GM21360 (cell line): Measurements from ENCODE around the gene RARA.

Experiments used
- ATAC-seq: cut with Tn5 transposase; IDR thresholded peaks from one replicate; pipeline ENCODE4 v1.9.1; 2021; ENCODE audit warnings: mild to moderate bottlenecking, moderate library complexity; ENCODE audit not compliant: unreplicated experiment

Gene RARA

GRCh38 chr17:40309031-40309948 is at the start of gene RARA:
TSS of gene RARA (plus strand) at chr17:40309180. CDS start at chr17:40331219, 22,039 bp downstream.
- ATAC-seq = no peak

- ATAC-seq = no peak
Measured at GRCh38 chr17:40259505-40259904, 49.5 kb upstream of the RARA start.

GRCh38 chr17:40260528-40260927 is 48.5 kb upstream of the RARA start:
- ATAC-seq = no peak

- ATAC-seq = no peak
Measured at GRCh38 chr17:40264458-40265185, 44.4 kb upstream of the RARA start.

GRCh38 chr17:40265337-40265736 is 43.6 kb upstream of the RARA start:
- no peak for ATAC-seq

- no peak for ATAC-seq
Measured at GRCh38 chr17:40266882-40267281, 42.1 kb upstream of the RARA start.

- no peak for ATAC-seq
Measured at GRCh38 chr17:40268141-40268712, 40.8 kb upstream of the RARA start.

GRCh38 chr17:40278414-40278813 is 30.6 kb upstream of the RARA start:
- ATAC-seq = no peak

- no peak for ATAC-seq
Measured at GRCh38 chr17:40279402-40279801, 29.6 kb upstream of the RARA start.

GRCh38 chr17:40281663-40282062 is 27.3 kb upstream of the RARA start:
- ATAC-seq = no peak

GRCh38 chr17:40283662-40284061 is 25.3 kb upstream of the RARA start:
- ATAC-seq = no peak

- ATAC-seq = no peak
Measured at GRCh38 chr17:40284085-40284713, 24.8 kb upstream of the RARA start.

GRCh38 chr17:40286473-40286872 is 22.5 kb upstream of the RARA start:
- no peak for ATAC-seq

GRCh38 chr17:40287159-40287493 is 21.9 kb upstream of the RARA start:
- ATAC-seq = no peak

- ATAC-seq = peak; percentile 91
Measured at GRCh38 chr17:40287494-40288369, 21.2 kb upstream of the RARA start, which contains the start of gene CDC6. TSS of gene CDC6 (plus strand) at chr17:40287879. CDS start at chr17:40289421, 1,542 bp downstream.

- no peak for ATAC-seq
Measured at GRCh38 chr17:40290629-40291280, 18.2 kb upstream of the RARA start.

GRCh38 chr17:40291281-40291664 is 17.7 kb upstream of the RARA start:
- no peak for ATAC-seq

GRCh38 chr17:40293363-40293762 is 15.6 kb upstream of the RARA start:
- ATAC-seq = no peak

GRCh38 chr17:40295488-40296436 is 13.2 kb upstream of the RARA start:
- ATAC-seq = no peak
